Activated naive CD4-positive, alpha-beta T cell treated with anti-CD3 and anti-CD28 coated beads, Interleukin-2, amount 50 U/mL, for 72 hours (primary cell): ENCODE results near the gene NPAS3. TPM values are rescaled to one million over a fixed set of nuclear protein-coding genes. Genes with fewer than 3 reads are reported as not detected.

Experiments
- ATAC-seq, 2 donors: fragments of 150-1000 bp; cut with Tn5 transposase; 2 replicates each; pipeline ENCODE4 v1.10.0; 2021; ENCODE audit warnings: mild to moderate bottlenecking in 2 of 2, moderate library complexity in 2 of 2
- DNase-seq, 2 donors: peaks; one replicate each; pipeline ENCODE4 v3.0.0; 2021 to 2022; ENCODE audit warnings: low spot score in 2 of 2
- H3K27ac Mint-ChIP-seq, 2 donors: one replicate each; pipeline ENCODE4 v1.8.0; 2022; ENCODE audit warnings: mild to moderate bottlenecking in 2 of 2, mixed read lengths in 2 of 2
- H3K36me3 Mint-ChIP-seq, 2 donors: one replicate each; pipeline ENCODE4 v1.8.0; 2022; ENCODE audit warnings: mixed read lengths in 2 of 2
- H3K9me3 Mint-ChIP-seq, 2 donors: one replicate each; pipeline ENCODE4 v1.8.0; 2022; ENCODE audit warnings: mixed read lengths in 2 of 2
- total RNA-seq, 2 donors: library from RNA; stranded (reverse); gene quantifications; one replicate each; pipeline ENCODE4 v1.2.3, GENCODE V29; 2022

Gene NPAS3
- total RNA-seq, 2 donors from 2014 or later = not detected

- no peak overlapping the region for H3K27ac Mint-ChIP-seq
- H3K9me3 Mint-ChIP-seq = peaks cover 13 to 15% of the 10 kb centered on the region in 2 donors
- DNase-seq = no peak
- no peak for ATAC-seq
- no peaks in the 10 kb centered on the region for H3K36me3 Mint-ChIP-seq
These were observed 570.8 kb downstream of the NPAS3 start for GRCh38 chr14:33509454-33509853.

- Mint-ChIP-seq H3K9me3 (peaks cover 13% of the 10 kb centered on the region in 2 donors), H3K27ac (no peak overlapping the region), H3K36me3 (no peaks in the 10 kb centered on the region)
- ATAC-seq = no peak
- no peak for DNase-seq
These were observed 571.4 kb downstream of the NPAS3 start for GRCh38 chr14:33510063-33510481.

GRCh38 chr14:33510991-33511390 lies 572.3 kb downstream of the NPAS3 start:
- Mint-ChIP-seq H3K27ac (no peak overlapping the region), H3K9me3 (peaks cover 8 to 9% of the 10 kb centered on the region in 2 donors), H3K36me3 (no peaks in the 10 kb centered on the region)
- ATAC-seq (no peak), DNase-seq (no peak)

- Mint-ChIP-seq H3K9me3 (peaks cover 4 to 7% of the 10 kb centered on the region in 2 donors), H3K36me3 (no peaks in the 10 kb centered on the region), H3K27ac (no peak overlapping the region)
- DNase-seq (no peak), ATAC-seq (no peak)
These were observed 573.4 kb downstream of the NPAS3 start for GRCh38 chr14:33511851-33512640.

- Mint-ChIP-seq H3K36me3 (no peaks in the 10 kb centered on the region), H3K27ac (no peak overlapping the region), H3K9me3 (peaks cover 0 to 3% of the 10 kb centered on the region in 2 donors)
- ATAC-seq (no peak), DNase-seq (no peak)
These were observed 576.8 kb downstream of the NPAS3 start for GRCh38 chr14:33515441-33515840.

- peaks cover 0 to 3% of the 10 kb centered on the region in 2 donors for H3K9me3 Mint-ChIP-seq
- H3K27ac Mint-ChIP-seq = no peak overlapping the region
- no peak for DNase-seq
- H3K36me3 Mint-ChIP-seq = no peaks in the 10 kb centered on the region
- no peak for ATAC-seq
These were observed 577.2 kb downstream of the NPAS3 start for GRCh38 chr14:33515899-33516298.

- ATAC-seq = no peak
- DNase-seq = no peak
- H3K36me3 Mint-ChIP-seq = no peaks in the 10 kb centered on the region
- no peak overlapping the region for H3K27ac Mint-ChIP-seq
- H3K9me3 Mint-ChIP-seq = peaks cover 0 to 3% of the 10 kb centered on the region in 2 donors
These were observed 578.3 kb downstream of the NPAS3 start for GRCh38 chr14:33516898-33517436.

GRCh38 chr14:33521192-33521591 lies 582.5 kb downstream of the NPAS3 start:
- Mint-ChIP-seq H3K27ac (no peak overlapping the region), H3K36me3 (no peaks in the 10 kb centered on the region), H3K9me3 (peaks cover 0 to 4% of the 10 kb centered on the region in 2 donors)
- DNase-seq = no peak
- no peak for ATAC-seq

GRCh38 chr14:33524244-33524643 lies 585.6 kb downstream of the NPAS3 start:
- H3K27ac Mint-ChIP-seq = no peak overlapping the region
- H3K36me3 Mint-ChIP-seq = no peaks in the 10 kb centered on the region
- DNase-seq (no peak), ATAC-seq (no peak)
- peaks cover 0 to 8% of the 10 kb centered on the region in 2 donors for H3K9me3 Mint-ChIP-seq

- DNase-seq (no peak), ATAC-seq (no peak)
- no peaks in the 10 kb centered on the region for H3K36me3 Mint-ChIP-seq
- peaks cover 0 to 8% of the 10 kb centered on the region in 2 donors for H3K9me3 Mint-ChIP-seq
- H3K27ac Mint-ChIP-seq = no peak overlapping the region
These were observed 586.9 kb downstream of the NPAS3 start for GRCh38 chr14:33525626-33526025.

- no peaks in the 10 kb centered on the region for H3K36me3 Mint-ChIP-seq
- no peak for DNase-seq
- H3K9me3 Mint-ChIP-seq = peaks cover 0 to 8% of the 10 kb centered on the region in 2 donors
- ATAC-seq = no peak
- H3K27ac Mint-ChIP-seq = no peak overlapping the region
These were observed 588.5 kb downstream of the NPAS3 start for GRCh38 chr14:33527023-33527634.

- H3K27ac Mint-ChIP-seq = no peak overlapping the region
- H3K9me3 Mint-ChIP-seq = peaks cover 0 to 8% of the 10 kb centered on the region in 2 donors
- ATAC-seq (no peak), DNase-seq (no peak)
- H3K36me3 Mint-ChIP-seq = no peaks in the 10 kb centered on the region
These were observed 590.0 kb downstream of the NPAS3 start for GRCh38 chr14:33528655-33529054.

- ATAC-seq = no peak
- DNase-seq = no peak
- Mint-ChIP-seq H3K27ac (no peak overlapping the region), H3K9me3 (peaks cover 0 to 4% of the 10 kb centered on the region in 2 donors), H3K36me3 (no peaks in the 10 kb centered on the region)
These were observed 591.4 kb downstream of the NPAS3 start for GRCh38 chr14:33529787-33530757.

GRCh38 chr14:33532553-33532952 lies 593.9 kb downstream of the NPAS3 start:
- no peak for ATAC-seq
- DNase-seq = no peak
- no peaks in the 10 kb centered on the region for H3K36me3 Mint-ChIP-seq
- no peak overlapping the region for H3K27ac Mint-ChIP-seq
- H3K9me3 Mint-ChIP-seq = no peaks in the 10 kb centered on the region

GRCh38 chr14:33534104-33534503 lies 595.4 kb downstream of the NPAS3 start:
- no peak for DNase-seq
- no peak overlapping the region for H3K27ac Mint-ChIP-seq
- ATAC-seq = no peak
- no peaks in the 10 kb centered on the region for H3K36me3 Mint-ChIP-seq
- no peaks in the 10 kb centered on the region for H3K9me3 Mint-ChIP-seq

- Mint-ChIP-seq H3K36me3 (no peaks in the 10 kb centered on the region), H3K9me3 (no peaks in the 10 kb centered on the region), H3K27ac (no peak overlapping the region)
- ATAC-seq (no peak), DNase-seq (no peak)
These were observed 596.0 kb downstream of the NPAS3 start for GRCh38 chr14:33534632-33535031.
